ENCODE results near the gene ASAP3. TPM values are rescaled to one million over a fixed set of nuclear protein-coding genes. Genes with fewer than 3 reads are reported as not detected.

Gene ASAP3
- total and polyA plus RNA-seq, 2 of the 13 experiments (the other 11 are each of a cell fraction or from before 2014, with no cell fraction given), result 32.6 to 37.0 TPM

DNA sequence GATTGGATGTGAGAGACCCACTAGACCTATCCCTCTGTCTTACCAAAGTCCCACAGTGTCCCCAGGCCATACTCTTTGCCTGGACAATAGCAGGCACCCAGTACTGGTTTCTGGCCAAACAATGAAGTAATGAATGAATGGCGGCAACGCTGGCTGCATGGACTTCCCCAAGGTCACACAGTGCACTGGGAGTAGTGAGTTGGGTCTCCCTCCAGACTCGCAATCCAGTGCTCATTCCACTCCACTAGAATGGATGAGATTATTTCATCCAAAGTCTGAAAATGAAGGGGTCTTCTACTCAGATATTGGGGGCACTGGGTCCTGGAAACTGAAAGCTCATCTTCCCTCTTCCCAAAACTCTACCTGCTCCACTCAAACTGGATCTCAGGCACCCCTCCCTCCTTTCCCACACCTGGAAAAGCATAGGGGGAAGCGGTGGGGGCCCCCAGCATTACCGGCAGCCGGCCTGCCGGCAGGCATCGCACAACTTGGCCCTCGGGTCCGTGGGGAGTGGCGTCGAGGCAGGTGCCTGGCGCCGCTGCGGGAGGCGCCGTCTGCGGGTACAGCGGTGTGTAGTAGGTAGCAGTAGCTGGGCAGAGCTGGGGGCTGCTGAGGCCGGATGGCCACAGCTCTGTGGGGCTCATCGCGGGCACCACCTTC, 46.2 kb upstream of the ASAP3 start:
- H4K20me1 ChIP-seq (ENCODE audit: insufficient read depth, low read length), result no peaks in the 10 kb centered on the region
- H3K79me2 ChIP-seq (ENCODE audit: insufficient read depth, low read length), result no peaks in the 10 kb centered on the region
- peak overlapping the region; percentile 75 to 83 (median 77) for H3K4me3 ChIP-seq (replicated peaks in 1 of 3; ENCODE audit: insufficient read depth in 1 of 3, low read depth in 2 of 3, low read length in 3 of 3)
- H3K9me3 ChIP-seq (ENCODE audit: low read length), result no peaks in the 10 kb centered on the region
- WGBS (ENCODE audit: low lambda C conversion rate), result 0% methylated on average over 8 of the region's 22 CpGs
- no peaks in the 10 kb centered on the region for H3K27me3 ChIP-seq (ENCODE audit: control insufficient read depth in 1 of 2, insufficient read depth in 2 of 2, low read length in 2 of 2)
- ChIA-PET POLR2A (interaction anchor here (1.0 kb wide), 1 partner anchor 186 kb away, joined by 4 read pairs; the partner anchor contains the start of gene HNRNPR), CTCF (ENCODE audit: low intra/inter-chr PET ratio, low total read pairs) (no interaction called here)
- in situ Hi-C loops (cut with HindIII; ENCODE audit: extremely low pct_ligation_motif_present, low pct_unique_long_range_greater_than_20kb), result loop anchor here (5.0 to 10.0 kb wide), 2 partner anchors 33 to 185 kb away; partner anchors contain the start of gene HNRNPR
- no peak overlapping the region for H2AFZ ChIP-seq (ENCODE audit: low read length)
- intact Hi-C loops (cut with micrococcal nuclease; ENCODE audit: unreplicated experiment), result loop anchor here (10.0 kb wide), 1 partner anchor 165 kb away; the partner anchor contains the start of gene ZNF436
- H3K36me3 ChIP-seq (replicated peaks in 1 of 2; ENCODE audit: control insufficient read depth in 1 of 2, insufficient read depth in 2 of 2, low read length in 2 of 2), result no peaks in the 10 kb centered on the region
- no peak overlapping the region for H3K27ac ChIP-seq (ENCODE audit: extremely low read length, insufficient read depth, low read length)
- no TSS peak for BruUV-seq (replicated peaks)
- FAIRE-seq (no peak), ATAC-seq (peak; percentile 44), DNase-seq (ENCODE audit: low spot score) (no peak)
- peaks cover 81% of the 10 kb centered on the region for H3K4me1 ChIP-seq (ENCODE audit: insufficient read depth, low read length)
- H3K4me2 ChIP-seq (ENCODE audit: low read depth, low read length), result peak overlapping the region; percentile 90
- H3K9ac ChIP-seq (ENCODE audit: insufficient read depth, low read depth, low read length), result peak overlapping the region; percentile 65
- TF ChIP-seq, protein P1, sequence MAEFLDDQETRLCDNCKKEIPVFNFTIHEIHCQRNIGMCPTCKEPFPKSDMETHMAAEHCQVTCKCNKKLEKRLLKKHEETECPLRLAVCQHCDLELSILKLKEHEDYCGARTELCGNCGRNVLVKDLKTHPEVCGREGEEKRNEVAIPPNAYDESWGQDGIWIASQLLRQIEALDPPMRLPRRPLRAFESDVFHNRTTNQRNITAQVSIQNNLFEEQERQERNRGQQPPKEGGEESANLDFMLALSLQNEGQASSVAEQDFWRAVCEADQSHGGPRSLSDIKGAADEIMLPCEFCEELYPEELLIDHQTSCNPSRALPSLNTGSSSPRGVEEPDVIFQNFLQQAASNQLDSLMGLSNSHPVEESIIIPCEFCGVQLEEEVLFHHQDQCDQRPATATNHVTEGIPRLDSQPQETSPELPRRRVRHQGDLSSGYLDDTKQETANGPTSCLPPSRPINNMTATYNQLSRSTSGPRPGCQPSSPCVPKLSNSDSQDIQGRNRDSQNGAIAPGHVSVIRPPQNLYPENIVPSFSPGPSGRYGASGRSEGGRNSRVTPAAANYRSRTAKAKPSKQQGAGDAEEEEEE (CRISPR knock-in tag; IDR thresholded peaks at IDR 0.05; ENCODE audit: borderline replicate concordance), result no peak
- TF ChIP-seq ZNF672 (CRISPR knock-in tag; IDR thresholded peaks at IDR 0.05) (0 out of 2 replicates have a peak, but pooled peaks have one; percentile 12), NPAS2 (CRISPR knock-in tag; IDR thresholded peaks at IDR 0.05; ENCODE audit: borderline replicate concordance) (no peak), ZNF569 (CRISPR knock-in tag; IDR thresholded peaks at IDR 0.05; ENCODE audit: borderline replicate concordance) (no peak), ZNF446 (CRISPR knock-in tag; IDR thresholded peaks at IDR 0.05) (no peak), ZFP36L2 (CRISPR knock-in tag; IDR thresholded peaks at IDR 0.05) (no peak), IKZF4 (CRISPR knock-in tag; IDR thresholded peaks at IDR 0.05; ENCODE audit: borderline replicate concordance, low read depth, not compliant biosample characterization) (no peak), IKZF1 (IDR thresholded peaks at IDR 0.05) (no peak), ARNT (IDR thresholded peaks at IDR 0.05) (no peak), SNAI1 (CRISPR knock-in tag; IDR thresholded peaks at IDR 0.05; ENCODE audit: borderline replicate concordance) (0 out of 2 replicates have a peak, but pooled peaks have one; percentile 39), ZBTB42 (CRISPR knock-in tag; IDR thresholded peaks at IDR 0.05) (no peak), TOE1 (CRISPR knock-in tag; IDR thresholded peaks at IDR 0.05) (no peak), AHR (CRISPR knock-in tag; IDR thresholded peaks at IDR 0.05) (no peak), MAFG (CRISPR knock-in tag; IDR thresholded peaks at IDR 0.05) (no peak), SALL1 (CRISPR knock-in tag; IDR thresholded peaks at IDR 0.05) (no peak), HOXA5 (CRISPR knock-in tag; IDR thresholded peaks at IDR 0.05) (no peak), ZNF678 (CRISPR knock-in tag; IDR thresholded peaks at IDR 0.05) (no peak), KMT2A (CRISPR knock-in tag; IDR thresholded peaks at IDR 0.05) (0 out of 2 replicates have a peak, but pooled peaks have one; percentile 1), ZNF367 (CRISPR knock-in tag; IDR thresholded peaks at IDR 0.05; ENCODE audit: borderline replicate concordance) (no peak)
- TF ChIP-seq, protein P2, sequence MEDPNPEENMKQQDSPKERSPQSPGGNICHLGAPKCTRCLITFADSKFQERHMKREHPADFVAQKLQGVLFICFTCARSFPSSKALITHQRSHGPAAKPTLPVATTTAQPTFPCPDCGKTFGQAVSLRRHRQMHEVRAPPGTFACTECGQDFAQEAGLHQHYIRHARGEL (CRISPR knock-in tag; IDR thresholded peaks at IDR 0.05), result no peak

All from HepG2 (cell line).